ENCODE data around the gene GNPTAB.

GRCh38 chr12:101713059-101713682 is 117.6 kb downstream of the GNPTAB start:
- TF ChIP-seq, protein P1, sequence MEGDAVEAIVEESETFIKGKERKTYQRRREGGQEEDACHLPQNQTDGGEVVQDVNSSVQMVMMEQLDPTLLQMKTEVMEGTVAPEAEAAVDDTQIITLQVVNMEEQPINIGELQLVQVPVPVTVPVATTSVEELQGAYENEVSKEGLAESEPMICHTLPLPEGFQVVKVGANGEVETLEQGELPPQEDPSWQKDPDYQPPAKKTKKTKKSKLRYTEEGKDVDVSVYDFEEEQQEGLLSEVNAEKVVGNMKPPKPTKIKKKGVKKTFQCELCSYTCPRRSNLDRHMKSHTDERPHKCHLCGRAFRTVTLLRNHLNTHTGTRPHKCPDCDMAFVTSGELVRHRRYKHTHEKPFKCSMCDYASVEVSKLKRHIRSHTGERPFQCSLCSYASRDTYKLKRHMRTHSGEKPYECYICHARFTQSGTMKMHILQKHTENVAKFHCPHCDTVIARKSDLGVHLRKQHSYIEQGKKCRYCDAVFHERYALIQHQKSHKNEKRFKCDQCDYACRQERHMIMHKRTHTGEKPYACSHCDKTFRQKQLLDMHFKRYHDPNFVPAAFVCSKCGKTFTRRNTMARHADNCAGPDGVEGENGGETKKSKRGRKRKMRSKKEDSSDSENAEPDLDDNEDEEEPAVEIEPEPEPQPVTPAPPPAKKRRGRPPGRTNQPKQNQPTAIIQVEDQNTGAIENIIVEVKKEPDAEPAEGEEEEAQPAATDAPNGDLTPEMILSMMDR (IDR thresholded peaks at IDR 0.05; ENCODE audit: borderline replicate concordance, extremely low read depth, low read length, poor library complexity, severe bottlenecking): no peak
- no peak for TF ChIP-seq EZH2 (IDR thresholded peaks at IDR 0.05; ENCODE audit: borderline replicate concordance, low read depth, low read length, severe bottlenecking)
